MCF 10A (cell line): ENCODE results near the gene TMEM114. TPM values are rescaled to one million over a fixed set of nuclear protein-coding genes. Genes with fewer than 3 reads are reported as not detected.

ENCODE experiments used
- BruUV-seq: library from RNA; stranded (reverse); fragments of 400-500 nt; replicated peaks from 2 replicates; lab custom pipeline; 2021; lab: Mats Ljungman, UMichigan
- CTCF ChIA-PET: fragments of 300-600 bp; sonication (Branson Sonifier 250); formaldehyde crosslinking; extraction: SDS; loops from one replicate; lab custom pipeline; 2021; ENCODE audit warnings: antibody characterized with exemption, inconsistent platforms; lab: Yijun Ruan, JAX
- POLR2A ChIA-PET: fragments of 300-600, 350-650 bp; sonication (Branson Sonifier 250); formaldehyde crosslinking; extraction: SDS; loops from one replicate; lab custom pipeline; 2020; ENCODE audit warnings: antibody characterized with exemption, inconsistent platforms; lab: Yijun Ruan, JAX
- DNase-seq: peaks from one replicate; pipeline ENCODE4 v3.0.0-alpha.2; 2018; ENCODE audit not compliant: unreplicated experiment
- H3K27ac Mint-ChIP-seq: one replicate; pipeline ENCODE4 v1.8.0; 2022; ENCODE audit warnings: mild to moderate bottlenecking, low read depth, mixed read lengths; ENCODE audit not compliant: unreplicated experiment
- H3K27me3 Mint-ChIP-seq: one replicate; pipeline ENCODE4 v1.8.0; 2022; ENCODE audit warnings: mixed read lengths; ENCODE audit not compliant: insufficient read depth, unreplicated experiment
- H3K36me3 Mint-ChIP-seq: one replicate; pipeline ENCODE4 v1.8.0; 2022; ENCODE audit warnings: mild to moderate bottlenecking, moderate library complexity, mixed read lengths; ENCODE audit not compliant: insufficient read depth, unreplicated experiment
- H3K4me1 Mint-ChIP-seq: one replicate; pipeline ENCODE4 v1.8.0; 2022; ENCODE audit warnings: mixed read lengths; ENCODE audit not compliant: insufficient read depth, unreplicated experiment
- H3K4me3 Mint-ChIP-seq: one replicate; pipeline ENCODE4 v1.8.0; 2022; ENCODE audit warnings: mild to moderate bottlenecking, moderate library complexity, mixed read lengths; ENCODE audit not compliant: unreplicated experiment
- H3K9me3 Mint-ChIP-seq: one replicate; pipeline ENCODE4 v1.8.0; 2022; ENCODE audit warnings: mixed read lengths; ENCODE audit not compliant: unreplicated experiment
- CTCF ChIP-seq: fragments of 200-600 bp; IDR thresholded peaks from one replicate; pipeline ENCODE4 v1.8.0; 2022; ENCODE audit warnings: antibody characterized with exemption, mild to moderate bottlenecking; ENCODE audit not compliant: unreplicated experiment
- intact Hi-C: fragments of 100-400 bp; cut with micrococcal nuclease; formaldehyde crosslinking; loops from 2 replicates; pipeline ENCODE4 v1.14.1; 2022
- total RNA-seq: library from RNA; stranded (reverse); gene quantifications from 2 replicates; pipeline ENCODE4 v1.2.3, GENCODE V29; 2022

The TMEM114 gene
- total RNA-seq, 1 experiment from 2014 or later = not detected

DNA sequence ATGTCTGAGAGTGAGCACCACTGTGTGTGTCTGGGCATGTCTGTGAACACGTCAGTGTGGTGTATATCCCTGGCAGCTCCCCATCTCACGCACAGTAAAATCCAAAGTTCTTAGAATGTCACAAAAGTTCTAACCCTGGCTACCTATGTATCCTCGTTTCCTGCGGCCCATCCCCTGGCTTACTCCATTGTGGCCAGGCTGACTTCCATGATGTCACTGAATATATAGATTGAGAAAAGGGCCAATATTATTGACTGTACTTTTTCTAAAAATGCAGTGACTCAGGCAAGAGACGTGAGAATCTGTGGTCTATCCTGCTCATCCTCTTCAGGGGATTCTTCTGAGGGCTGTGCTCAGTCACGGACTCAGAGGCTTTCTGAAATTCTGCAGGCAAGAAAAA, 30.2 kb upstream of the TMEM114 start:
- ChIA-PET CTCF (interaction anchor here (0.7 to 3.3 kb wide), 3 partner anchors 51 to 93 kb away, joined by 3 to 19 read pairs (median 5); no protein-coding TSS in a partner anchor), POLR2A (interaction anchor here (1.1 to 1.3 kb wide), 2 partner anchors 26 to 48 kb away, joined by 6 read pairs; no protein-coding TSS in a partner anchor)
- no peak for DNase-seq
- no peaks in the 10 kb centered on the region for H3K27me3 Mint-ChIP-seq
- H3K4me1 Mint-ChIP-seq = peaks cover 11% of the 10 kb centered on the region
- H3K36me3 Mint-ChIP-seq = peaks cover 7% of the 10 kb centered on the region
- peak overlapping the region; percentile 84 for H3K4me3 Mint-ChIP-seq
- no TSS peak for BruUV-seq
- H3K27ac Mint-ChIP-seq = no peak overlapping the region
- TF ChIP-seq CTCF = no peak
- intact Hi-C loops = loop anchor here (5.0 kb wide), 1 partner anchor 53 kb away; no protein-coding TSS in a partner anchor
- H3K9me3 Mint-ChIP-seq = no peaks in the 10 kb centered on the region

GRCh38 chr16:8619671-8620370, 29.5 kb upstream of the TMEM114 start:
- DNase-seq = no peak
- Mint-ChIP-seq H3K27me3 (no peaks in the 10 kb centered on the region), H3K4me3 (no peak overlapping the region), H3K27ac (no peak overlapping the region), H3K36me3 (peaks cover 5% of the 10 kb centered on the region), H3K9me3 (no peaks in the 10 kb centered on the region), H3K4me1 (peaks cover 11% of the 10 kb centered on the region)
- intact Hi-C loops = loop anchor here (5.0 kb wide), 1 partner anchor 53 kb away; no protein-coding TSS in a partner anchor
- ChIA-PET POLR2A (interaction anchor here (1.3 kb wide), 1 partner anchor 25 kb away, joined by 6 read pairs; no protein-coding TSS in a partner anchor), CTCF (interaction anchor here (0.5 to 2.0 kb wide), 2 partner anchors 29 to 36 kb away, joined by 5 to 6 read pairs; partner anchors contain the start of gene TMEM114)
- BruUV-seq = no TSS peak
- TF ChIP-seq CTCF = no peak

DNA sequence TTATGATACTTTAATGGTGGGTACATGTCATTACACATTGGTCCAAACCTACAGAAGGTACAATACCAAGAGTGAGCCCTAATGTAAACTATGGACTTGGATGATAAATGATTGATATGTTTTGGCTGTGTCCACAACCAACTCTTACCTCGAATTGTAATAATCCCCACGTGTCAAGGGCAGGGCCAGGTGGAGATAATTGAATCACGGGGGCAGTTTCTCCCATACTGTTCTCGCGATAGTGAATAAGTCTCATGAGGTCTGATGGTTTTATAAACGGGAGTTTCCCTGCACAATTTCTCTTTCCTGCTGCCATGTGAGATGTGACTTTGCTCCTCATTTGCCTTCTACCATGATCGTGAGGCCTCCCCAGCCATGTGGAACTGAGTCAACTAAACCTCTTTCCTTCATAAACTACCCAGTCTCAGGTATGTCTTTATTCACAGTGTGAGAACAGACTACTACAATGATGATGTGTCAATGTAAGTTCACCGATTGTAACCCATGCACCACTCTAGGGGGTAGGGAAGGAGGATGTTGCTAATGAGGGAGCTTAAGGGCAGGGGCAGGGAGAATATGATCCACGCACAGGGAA, 24.2 kb upstream of the TMEM114 start:
- Mint-ChIP-seq H3K9me3 (no peaks in the 10 kb centered on the region), H3K27ac (no peak overlapping the region), H3K4me3 (no peak overlapping the region), H3K36me3 (no peaks in the 10 kb centered on the region), H3K4me1 (peaks cover 12% of the 10 kb centered on the region), H3K27me3 (no peaks in the 10 kb centered on the region)
- BruUV-seq = no TSS peak
- intact Hi-C loops = no loop called here
- DNase-seq = no peak
- no peak for TF ChIP-seq CTCF
- ChIA-PET CTCF (no interaction called here), POLR2A (no interaction called here)
